GM18873 (cell line): Measurements from ENCODE around the gene RPS6KA4.

Experiments used
- ATAC-seq: cut with Tn5 transposase; IDR thresholded peaks from one replicate; pipeline ENCODE4 v1.9.1; 2021; ENCODE audit warnings: mild to moderate bottlenecking, moderate library complexity, moderate number of reproducible peaks; ENCODE audit not compliant: unreplicated experiment, low FRiP score

Gene RPS6KA4

DNA sequence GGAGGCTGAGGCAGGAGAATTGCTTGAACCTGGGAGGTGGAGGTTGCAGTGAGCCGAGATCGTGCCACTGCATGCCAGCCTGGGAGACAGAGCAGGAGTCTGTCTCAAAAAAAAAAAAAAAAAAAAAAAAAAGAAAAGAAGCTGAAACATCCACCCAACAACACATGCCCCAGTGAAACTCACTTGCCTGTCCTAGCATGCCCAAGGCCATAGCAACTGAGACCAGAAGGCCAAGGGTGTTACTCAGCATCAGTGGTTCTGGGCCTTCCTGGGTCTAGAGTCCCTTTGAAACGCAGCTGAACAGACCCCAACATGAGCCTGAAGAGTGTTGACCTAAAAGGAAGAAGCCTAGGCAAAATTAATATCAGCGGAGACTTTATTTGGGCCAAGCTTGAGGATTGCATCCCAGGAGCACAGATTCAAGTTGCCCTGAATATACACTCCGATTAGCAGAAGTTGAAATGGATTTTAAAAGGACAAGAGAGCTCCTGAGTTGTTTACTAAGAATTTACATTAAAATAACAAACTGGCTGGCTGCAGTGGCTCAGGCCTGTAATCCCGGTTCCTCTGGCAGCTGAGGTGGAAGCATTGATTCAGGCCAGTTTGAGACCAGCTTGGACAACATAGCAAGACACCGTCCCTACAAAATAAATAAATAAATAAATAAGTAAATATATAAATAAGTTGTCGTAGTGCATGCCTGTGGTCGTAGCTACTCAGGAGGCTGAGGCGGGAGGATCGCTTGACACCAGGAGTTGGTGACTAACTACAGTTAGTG is 34.1 kb upstream of the RPS6KA4 start:
- no peak for ATAC-seq

DNA sequence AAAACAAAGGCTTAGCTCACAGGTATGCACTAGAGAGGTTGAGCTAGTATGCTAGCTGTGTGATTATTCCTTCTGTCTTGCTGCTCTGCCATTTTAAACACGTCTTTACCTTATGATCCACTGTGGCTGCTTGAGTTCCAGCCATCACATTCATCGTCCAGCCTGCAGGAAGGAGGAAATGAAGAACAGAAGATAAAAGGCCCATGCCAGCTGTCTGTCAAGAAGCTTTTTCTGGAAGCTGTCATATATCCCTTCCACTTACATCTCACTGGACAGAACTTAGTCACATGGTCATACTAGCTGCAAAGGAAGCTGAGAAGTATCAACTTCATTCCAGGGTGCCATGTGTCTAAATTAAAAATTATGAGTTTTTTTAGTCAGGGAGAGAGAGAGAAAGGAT is 31.6 kb upstream of the RPS6KA4 start:
- no peak for ATAC-seq

DNA sequence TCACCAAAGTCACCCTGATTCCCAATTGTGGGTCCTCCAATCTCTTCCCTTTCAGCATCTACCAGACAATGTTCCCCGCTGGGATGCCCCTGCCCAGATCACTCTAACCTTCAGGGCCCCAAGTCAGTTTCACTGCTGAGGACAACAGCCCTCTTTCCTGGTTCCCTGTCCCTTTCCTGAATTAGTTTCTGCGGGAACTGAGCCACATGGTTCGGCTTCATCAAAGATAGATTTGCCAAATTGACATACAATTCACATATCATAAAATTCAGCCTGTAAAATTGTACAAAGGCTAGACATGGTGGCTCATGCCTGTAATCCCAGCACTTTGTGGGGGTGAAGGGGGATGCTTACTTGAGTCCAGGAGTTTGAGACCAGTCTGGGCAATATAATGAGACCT is 31.0 kb upstream of the RPS6KA4 start:
- no peak for ATAC-seq

DNA sequence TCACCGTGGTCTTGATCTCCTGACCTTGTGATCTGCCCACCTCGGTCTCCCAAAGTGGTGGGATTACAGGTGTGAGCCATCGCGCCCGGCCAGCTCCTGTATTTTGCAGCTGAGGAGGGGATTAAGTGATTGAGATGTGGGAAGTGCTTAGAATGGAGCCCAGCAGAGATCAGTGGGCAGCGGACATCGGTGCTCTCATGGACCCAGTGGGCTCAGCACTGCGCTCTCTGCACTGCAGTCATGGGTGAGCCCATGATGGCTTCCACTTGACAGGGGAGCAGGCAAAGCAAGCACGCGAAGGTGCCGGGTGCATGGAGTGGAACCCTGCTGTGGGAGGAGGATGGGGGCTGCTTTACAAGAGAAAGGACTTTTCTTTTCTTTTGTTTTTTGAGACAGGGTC is 28.1 kb upstream of the RPS6KA4 start:
- ATAC-seq: no peak

DNA sequence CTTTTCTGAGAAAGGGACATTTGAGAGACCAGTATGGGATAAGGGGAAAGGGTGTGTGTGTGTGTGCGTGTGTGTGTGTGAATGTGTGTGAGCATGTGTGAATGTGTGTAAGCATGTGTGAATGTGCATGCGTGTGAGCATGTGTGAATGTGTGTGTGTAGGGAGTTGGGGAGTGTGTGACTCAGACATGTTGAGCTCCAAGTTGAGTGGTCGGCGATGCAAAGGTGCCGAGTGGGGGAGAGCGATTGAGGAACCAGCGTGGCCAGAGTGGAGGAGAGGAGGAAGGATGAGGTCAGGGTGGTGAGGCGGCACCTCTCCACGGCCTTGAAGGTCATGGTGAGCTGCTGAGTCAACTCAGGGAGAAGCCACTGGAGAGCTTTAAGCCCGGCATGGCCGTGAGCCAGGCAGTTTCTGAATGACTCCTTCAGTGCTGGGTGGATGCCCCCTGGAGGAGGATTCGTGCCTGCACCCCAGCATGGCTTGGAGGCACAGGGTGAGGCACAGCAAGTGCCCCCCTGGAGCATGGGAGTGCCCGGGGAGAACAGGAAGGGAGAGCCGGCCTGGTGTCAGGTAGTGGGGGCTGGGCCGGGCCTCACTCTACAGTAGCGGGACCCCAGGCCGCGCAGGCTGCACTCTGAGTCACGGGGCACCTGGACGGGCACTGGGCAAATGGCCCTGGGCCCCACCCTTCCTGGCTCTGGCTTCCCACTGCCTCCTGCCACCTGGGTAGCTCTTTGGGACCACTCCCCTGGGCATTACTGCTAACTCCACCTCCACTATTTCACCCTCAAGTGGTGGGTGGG is 27.2 kb upstream of the RPS6KA4 start:
- ATAC-seq: peak; percentile 49

DNA sequence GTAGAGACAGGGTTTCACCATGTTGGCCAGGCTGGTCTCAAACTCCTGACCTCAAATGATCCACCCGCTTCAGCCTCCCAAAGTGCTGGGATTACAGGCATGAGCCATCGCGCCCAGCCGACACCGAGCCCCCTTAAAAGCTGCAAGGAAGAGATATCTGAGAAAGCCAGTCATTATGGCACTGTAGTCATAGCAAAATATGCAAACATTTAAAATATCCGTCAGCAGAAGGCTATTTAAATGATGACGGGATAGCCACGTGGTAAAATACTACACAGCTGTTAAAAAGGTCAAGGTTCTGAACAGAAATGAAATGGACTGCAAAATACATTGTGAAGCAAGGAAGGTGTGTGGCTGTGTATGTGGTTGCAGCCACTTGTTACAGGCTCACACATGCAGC is 25.4 kb upstream of the RPS6KA4 start:
- ATAC-seq: no peak

GRCh38 chr11:64334764-64335735 is 23.9 kb upstream of the RPS6KA4 start:
- ATAC-seq: peak; percentile 76

GRCh38 chr11:64337538-64338249 is 21.3 kb upstream of the RPS6KA4 start:
- no peak for ATAC-seq

- no peak for ATAC-seq
Measured at GRCh38 chr11:64338716-64339115, 20.2 kb upstream of the RPS6KA4 start.

DNA sequence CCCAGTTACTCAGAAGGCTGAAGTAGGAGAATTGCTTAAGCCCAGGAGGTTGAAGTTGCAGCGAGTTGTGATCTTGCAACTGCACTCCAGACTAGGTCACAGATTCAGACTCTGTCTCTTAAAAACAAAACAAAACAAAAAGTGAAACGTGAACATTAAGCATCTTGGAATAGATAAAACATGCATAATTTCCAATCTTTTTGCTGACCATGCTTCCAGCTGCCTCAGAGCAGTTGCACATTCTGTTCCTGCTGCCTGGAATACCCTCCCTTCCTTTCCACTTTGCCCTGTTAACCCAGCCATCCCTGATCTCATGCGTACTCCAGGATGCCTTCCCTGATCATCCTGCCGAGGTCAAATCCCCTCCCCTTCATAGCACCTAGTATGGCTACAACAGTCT is 19.7 kb upstream of the RPS6KA4 start:
- ATAC-seq: no peak

- no peak for ATAC-seq
Measured at GRCh38 chr11:64339754-64340408, 19.1 kb upstream of the RPS6KA4 start, which contains the start of gene CCDC88B. Gene CCDC88B (plus strand): TSS chr11:64340204. CDS start chr11:64340267, 63 bp downstream.

DNA sequence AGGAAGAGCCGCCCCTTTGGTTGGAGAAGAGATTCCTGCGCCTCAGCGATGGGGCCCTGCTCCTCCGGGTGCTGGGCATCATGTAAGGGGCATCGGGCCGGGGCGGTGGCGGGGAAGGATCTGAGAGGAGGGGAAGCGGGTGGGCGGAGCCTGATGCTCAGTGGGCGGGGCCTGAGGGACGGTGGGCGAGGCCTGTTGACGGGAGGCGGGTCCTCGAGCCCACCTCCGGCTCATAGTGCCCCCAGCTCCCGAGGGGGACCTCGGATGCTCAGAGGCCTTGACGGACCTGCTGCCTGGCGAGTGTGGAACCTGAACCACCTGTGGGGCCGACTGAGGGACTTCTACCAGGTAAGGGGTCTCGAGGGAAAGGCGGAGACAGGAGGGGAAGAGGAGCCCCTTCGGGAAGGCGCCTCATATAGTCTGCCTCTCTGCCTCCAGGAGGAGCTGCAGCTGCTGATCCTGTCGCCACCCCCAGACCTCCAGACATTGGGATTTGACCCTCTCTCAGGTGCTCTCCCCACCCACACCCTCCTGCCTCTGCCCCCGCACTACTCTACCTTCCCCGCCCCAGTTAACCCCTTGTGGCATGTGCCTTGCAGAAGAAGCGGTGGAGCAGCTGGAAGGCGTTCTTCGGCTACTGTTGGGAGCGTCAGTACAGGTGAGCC is 18.2 kb upstream of the RPS6KA4 start:
- ATAC-seq: no peak

DNA sequence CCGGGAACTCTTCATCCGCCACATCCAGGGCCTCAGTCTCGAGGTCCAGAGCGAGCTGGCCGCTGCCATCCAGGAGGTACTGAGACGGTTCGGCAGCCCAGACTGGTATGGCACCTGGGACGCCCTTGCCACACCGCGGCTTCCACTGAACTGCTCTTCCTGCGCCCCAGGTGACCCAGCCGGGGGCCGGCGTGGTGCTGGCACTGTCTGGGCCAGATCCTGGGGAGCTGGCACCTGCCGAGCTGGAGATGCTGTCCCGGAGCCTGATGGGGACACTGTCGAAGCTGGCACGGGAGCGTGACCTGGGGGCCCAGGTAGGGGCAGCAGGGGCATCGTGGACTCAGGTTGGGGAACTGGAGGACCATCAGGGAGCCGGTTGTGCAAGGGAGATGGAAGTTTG is 17.5 kb upstream of the RPS6KA4 start:
- no peak for ATAC-seq

- no peak for ATAC-seq
Measured at GRCh38 chr11:64341851-64342791, 16.8 kb upstream of the RPS6KA4 start.

GRCh38 chr11:64342869-64343745 is 15.9 kb upstream of the RPS6KA4 start:
- no peak for ATAC-seq

- no peak for ATAC-seq
Measured at GRCh38 chr11:64343767-64344559, 15.0 kb upstream of the RPS6KA4 start.
